ENCODE results near the gene CACNG5.
"Not testable (repeated sequence)": the region's sequence is repeated elsewhere in the genome, so short reads cannot be mapped to it uniquely, and the experiment has no call there.

- TF ChIP-seq CTCF (IDR thresholded peaks at IDR 0.05); POLR2AphosphoS5 (IDR thresholded peaks at IDR 0.05; ENCODE audit: low read depth, low read length); SIN3A (IDR thresholded peaks at IDR 0.05; ENCODE audit: borderline replicate concordance, insufficient read depth, low read depth, low read length); TCF7L2 (IDR thresholded peaks at IDR 0.05; ENCODE audit: low read depth, low read length): not testable (repeated sequence)
- TF ChIP-seq, protein P1, sequence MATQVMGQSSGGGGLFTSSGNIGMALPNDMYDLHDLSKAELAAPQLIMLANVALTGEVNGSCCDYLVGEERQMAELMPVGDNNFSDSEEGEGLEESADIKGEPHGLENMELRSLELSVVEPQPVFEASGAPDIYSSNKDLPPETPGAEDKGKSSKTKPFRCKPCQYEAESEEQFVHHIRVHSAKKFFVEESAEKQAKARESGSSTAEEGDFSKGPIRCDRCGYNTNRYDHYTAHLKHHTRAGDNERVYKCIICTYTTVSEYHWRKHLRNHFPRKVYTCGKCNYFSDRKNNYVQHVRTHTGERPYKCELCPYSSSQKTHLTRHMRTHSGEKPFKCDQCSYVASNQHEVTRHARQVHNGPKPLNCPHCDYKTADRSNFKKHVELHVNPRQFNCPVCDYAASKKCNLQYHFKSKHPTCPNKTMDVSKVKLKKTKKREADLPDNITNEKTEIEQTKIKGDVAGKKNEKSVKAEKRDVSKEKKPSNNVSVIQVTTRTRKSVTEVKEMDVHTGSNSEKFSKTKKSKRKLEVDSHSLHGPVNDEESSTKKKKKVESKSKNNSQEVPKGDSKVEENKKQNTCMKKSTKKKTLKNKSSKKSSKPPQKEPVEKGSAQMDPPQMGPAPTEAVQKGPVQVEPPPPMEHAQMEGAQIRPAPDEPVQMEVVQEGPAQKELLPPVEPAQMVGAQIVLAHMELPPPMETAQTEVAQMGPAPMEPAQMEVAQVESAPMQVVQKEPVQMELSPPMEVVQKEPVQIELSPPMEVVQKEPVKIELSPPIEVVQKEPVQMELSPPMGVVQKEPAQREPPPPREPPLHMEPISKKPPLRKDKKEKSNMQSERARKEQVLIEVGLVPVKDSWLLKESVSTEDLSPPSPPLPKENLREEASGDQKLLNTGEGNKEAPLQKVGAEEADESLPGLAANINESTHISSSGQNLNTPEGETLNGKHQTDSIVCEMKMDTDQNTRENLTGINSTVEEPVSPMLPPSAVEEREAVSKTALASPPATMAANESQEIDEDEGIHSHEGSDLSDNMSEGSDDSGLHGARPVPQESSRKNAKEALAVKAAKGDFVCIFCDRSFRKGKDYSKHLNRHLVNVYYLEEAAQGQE (IDR thresholded peaks at IDR 0.05; ENCODE audit: insufficient read depth in 1 of 2, low read depth in 2 of 2, low read length in 1 of 2) = not testable (repeated sequence)
Measured at GRCh38 chr17:66903296-66903695, 68.4 kb downstream of the CACNG5 start.

Data from Panc1 (cell line).